Measurements from ENCODE around the gene AMH. TPM values are rescaled to one million over a fixed set of nuclear protein-coding genes. Genes with fewer than 3 reads are reported as not detected.

AMH gene
- total RNA-seq, 1 experiment from 2014 or later: 11.2 TPM

DNA sequence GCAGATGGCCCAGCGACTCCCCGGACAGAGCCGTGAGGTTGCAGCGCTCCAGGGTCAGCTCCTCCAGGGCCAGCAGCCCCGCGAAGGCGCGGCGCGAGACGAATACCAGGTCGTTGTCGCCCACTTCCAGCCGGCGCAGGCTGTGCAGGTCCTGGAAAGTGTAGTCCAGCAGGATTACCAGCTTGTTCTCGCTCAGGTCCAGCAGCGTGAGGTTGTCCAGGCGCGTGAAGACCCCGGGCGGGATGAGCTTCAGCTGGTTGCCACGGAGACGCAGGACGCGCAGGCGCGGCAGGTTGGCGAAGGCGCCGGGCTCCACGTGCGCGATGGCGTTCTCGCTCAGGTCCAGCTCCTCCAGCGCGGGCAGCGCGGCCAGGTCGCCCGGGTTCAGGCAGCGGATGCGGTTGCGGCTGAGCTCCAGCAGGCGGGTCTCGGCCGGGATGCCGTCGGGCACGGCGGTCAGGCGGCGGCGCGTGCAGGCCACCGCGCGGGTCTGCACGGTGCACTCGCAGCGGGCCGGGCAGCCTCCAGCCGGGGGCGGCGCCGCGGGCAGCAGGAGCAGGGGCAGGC is 42.1 kb downstream of the AMH start (continued):
- TF ChIP-seq, protein P1, sequence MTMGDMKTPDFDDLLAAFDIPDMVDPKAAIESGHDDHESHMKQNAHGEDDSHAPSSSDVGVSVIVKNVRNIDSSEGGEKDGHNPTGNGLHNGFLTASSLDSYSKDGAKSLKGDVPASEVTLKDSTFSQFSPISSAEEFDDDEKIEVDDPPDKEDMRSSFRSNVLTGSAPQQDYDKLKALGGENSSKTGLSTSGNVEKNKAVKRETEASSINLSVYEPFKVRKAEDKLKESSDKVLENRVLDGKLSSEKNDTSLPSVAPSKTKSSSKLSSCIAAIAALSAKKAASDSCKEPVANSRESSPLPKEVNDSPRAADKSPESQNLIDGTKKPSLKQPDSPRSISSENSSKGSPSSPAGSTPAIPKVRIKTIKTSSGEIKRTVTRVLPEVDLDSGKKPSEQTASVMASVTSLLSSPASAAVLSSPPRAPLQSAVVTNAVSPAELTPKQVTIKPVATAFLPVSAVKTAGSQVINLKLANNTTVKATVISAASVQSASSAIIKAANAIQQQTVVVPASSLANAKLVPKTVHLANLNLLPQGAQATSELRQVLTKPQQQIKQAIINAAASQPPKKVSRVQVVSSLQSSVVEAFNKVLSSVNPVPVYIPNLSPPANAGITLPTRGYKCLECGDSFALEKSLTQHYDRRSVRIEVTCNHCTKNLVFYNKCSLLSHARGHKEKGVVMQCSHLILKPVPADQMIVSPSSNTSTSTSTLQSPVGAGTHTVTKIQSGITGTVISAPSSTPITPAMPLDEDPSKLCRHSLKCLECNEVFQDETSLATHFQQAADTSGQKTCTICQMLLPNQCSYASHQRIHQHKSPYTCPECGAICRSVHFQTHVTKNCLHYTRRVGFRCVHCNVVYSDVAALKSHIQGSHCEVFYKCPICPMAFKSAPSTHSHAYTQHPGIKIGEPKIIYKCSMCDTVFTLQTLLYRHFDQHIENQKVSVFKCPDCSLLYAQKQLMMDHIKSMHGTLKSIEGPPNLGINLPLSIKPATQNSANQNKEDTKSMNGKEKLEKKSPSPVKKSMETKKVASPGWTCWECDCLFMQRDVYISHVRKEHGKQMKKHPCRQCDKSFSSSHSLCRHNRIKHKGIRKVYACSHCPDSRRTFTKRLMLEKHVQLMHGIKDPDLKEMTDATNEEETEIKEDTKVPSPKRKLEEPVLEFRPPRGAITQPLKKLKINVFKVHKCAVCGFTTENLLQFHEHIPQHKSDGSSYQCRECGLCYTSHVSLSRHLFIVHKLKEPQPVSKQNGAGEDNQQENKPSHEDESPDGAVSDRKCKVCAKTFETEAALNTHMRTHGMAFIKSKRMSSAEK (CRISPR knock-in tag; IDR thresholded peaks at IDR 0.05; ENCODE audit: borderline replicate concordance): no peak
- TF ChIP-seq SOX15 (CRISPR knock-in tag; IDR thresholded peaks at IDR 0.05) (no peak), CREM (CRISPR knock-in tag; IDR thresholded peaks at IDR 0.05) (no peak), SMAD4 (CRISPR knock-in tag; IDR thresholded peaks at IDR 0.05) (no peak), ZNF121 (CRISPR knock-in tag; IDR thresholded peaks at IDR 0.05) (no peak), JAZF1 (CRISPR knock-in tag; IDR thresholded peaks at IDR 0.05) (no peak), ETV6 (CRISPR knock-in tag; IDR thresholded peaks at IDR 0.05) (peak; percentile 85; the same call in 1 of the 2 replicates), NFE2L1 (CRISPR knock-in tag; IDR thresholded peaks at IDR 0.05) (no peak), ZNF416 (CRISPR knock-in tag; IDR thresholded peaks at IDR 0.05) (no peak), TCF7 (CRISPR knock-in tag; IDR thresholded peaks at IDR 0.05; ENCODE audit: low read depth) (no peak), TEAD1 (CRISPR knock-in tag; IDR thresholded peaks at IDR 0.05) (no peak), SMAD3 (CRISPR knock-in tag; IDR thresholded peaks at IDR 0.05; ENCODE audit: borderline replicate concordance) (no peak), RELA (CRISPR knock-in tag; IDR thresholded peaks at IDR 0.05; ENCODE audit: borderline replicate concordance) (0 out of 2 replicates have a peak, but pooled peaks have one; percentile 61), ATF1 (CRISPR knock-in tag; IDR thresholded peaks at IDR 0.05) (no peak), ZNF671 (CRISPR knock-in tag; IDR thresholded peaks at IDR 0.05) (no peak), KAT7 (CRISPR knock-in tag; IDR thresholded peaks at IDR 0.05; ENCODE audit: borderline replicate concordance) (no peak)
- TF ChIP-seq, protein P2, sequence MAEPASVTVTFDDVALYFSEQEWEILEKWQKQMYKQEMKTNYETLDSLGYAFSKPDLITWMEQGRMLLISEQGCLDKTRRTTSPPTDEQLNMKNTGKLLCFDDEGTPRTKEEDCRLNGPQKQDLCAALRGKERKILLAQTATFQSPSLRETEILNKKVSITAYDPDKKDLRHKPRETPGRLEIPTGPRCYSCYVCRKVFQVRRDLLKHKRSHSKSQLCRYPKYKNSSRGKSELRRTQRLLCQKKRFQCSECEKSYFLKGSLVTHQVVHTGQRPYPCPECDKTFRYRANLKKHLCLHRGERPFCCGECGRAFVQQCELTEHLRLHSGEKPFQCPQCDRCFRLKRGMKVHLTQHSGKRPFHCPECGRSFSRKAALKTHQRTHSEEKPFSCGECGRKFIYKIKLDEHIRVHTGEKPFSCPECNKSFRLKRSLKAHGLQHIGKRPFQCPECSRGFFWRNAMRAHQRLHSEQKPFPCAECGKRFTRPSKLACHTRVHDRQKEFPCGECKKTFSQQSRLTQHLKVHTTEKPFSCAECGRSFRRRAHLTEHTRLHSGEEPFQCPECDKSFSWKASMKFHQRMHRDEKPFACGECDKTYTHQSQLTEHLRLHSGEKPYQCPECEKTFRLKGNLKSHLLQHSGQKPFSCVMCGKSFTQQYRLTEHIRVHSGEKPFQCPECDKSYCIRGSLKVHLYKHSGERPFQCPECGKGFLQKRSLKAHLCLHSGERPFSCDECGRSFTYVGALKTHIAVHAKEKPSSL (CRISPR knock-in tag; conservative IDR thresholded peaks at IDR 0.05): no peak
- TF ChIP-seq, protein P3, sequence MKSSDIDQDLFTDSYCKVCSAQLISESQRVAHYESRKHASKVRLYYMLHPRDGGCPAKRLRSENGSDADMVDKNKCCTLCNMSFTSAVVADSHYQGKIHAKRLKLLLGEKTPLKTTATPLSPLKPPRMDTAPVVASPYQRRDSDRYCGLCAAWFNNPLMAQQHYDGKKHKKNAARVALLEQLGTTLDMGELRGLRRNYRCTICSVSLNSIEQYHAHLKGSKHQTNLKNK (CRISPR knock-in tag; IDR thresholded peaks at IDR 0.05): no peak
- TF ChIP-seq, protein P4, sequence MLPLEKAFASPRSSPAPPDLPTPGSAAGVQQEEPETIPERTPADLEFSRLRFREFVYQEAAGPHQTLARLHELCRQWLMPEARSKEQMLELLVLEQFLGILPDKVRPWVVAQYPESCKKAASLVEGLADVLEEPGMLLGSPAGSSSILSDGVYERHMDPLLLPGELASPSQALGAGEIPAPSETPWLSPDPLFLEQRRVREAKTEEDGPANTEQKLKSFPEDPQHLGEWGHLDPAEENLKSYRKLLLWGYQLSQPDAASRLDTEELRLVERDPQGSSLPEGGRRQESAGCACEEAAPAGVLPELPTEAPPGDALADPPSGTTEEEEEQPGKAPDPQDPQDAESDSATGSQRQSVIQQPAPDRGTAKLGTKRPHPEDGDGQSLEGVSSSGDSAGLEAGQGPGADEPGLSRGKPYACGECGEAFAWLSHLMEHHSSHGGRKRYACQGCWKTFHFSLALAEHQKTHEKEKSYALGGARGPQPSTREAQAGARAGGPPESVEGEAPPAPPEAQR (CRISPR knock-in tag; IDR thresholded peaks at IDR 0.05): no peak
- TF ChIP-seq, protein P5, sequence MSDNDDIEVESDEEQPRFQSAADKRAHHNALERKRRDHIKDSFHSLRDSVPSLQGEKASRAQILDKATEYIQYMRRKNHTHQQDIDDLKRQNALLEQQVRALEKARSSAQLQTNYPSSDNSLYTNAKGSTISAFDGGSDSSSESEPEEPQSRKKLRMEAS (CRISPR knock-in tag; IDR thresholded peaks at IDR 0.05): peak; percentile 79; the same call in 1 of the 2 replicates
- TF ChIP-seq, protein P6, sequence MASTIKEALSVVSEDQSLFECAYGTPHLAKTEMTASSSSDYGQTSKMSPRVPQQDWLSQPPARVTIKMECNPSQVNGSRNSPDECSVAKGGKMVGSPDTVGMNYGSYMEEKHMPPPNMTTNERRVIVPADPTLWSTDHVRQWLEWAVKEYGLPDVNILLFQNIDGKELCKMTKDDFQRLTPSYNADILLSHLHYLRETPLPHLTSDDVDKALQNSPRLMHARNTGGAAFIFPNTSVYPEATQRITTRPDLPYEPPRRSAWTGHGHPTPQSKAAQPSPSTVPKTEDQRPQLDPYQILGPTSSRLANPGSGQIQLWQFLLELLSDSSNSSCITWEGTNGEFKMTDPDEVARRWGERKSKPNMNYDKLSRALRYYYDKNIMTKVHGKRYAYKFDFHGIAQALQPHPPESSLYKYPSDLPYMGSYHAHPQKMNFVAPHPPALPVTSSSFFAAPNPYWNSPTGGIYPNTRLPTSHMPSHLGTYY (CRISPR knock-in tag; IDR thresholded peaks at IDR 0.05): no peak
- TF ChIP-seq, protein P7, sequence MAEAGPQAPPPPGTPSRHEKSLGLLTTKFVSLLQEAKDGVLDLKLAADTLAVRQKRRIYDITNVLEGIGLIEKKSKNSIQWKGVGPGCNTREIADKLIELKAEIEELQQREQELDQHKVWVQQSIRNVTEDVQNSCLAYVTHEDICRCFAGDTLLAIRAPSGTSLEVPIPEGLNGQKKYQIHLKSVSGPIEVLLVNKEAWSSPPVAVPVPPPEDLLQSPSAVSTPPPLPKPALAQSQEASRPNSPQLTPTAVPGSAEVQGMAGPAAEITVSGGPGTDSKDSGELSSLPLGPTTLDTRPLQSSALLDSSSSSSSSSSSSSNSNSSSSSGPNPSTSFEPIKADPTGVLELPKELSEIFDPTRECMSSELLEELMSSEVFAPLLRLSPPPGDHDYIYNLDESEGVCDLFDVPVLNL (CRISPR knock-in tag; IDR thresholded peaks at IDR 0.05; ENCODE audit: borderline replicate concordance, low read depth): no peak
- TF ChIP-seq, protein P8, sequence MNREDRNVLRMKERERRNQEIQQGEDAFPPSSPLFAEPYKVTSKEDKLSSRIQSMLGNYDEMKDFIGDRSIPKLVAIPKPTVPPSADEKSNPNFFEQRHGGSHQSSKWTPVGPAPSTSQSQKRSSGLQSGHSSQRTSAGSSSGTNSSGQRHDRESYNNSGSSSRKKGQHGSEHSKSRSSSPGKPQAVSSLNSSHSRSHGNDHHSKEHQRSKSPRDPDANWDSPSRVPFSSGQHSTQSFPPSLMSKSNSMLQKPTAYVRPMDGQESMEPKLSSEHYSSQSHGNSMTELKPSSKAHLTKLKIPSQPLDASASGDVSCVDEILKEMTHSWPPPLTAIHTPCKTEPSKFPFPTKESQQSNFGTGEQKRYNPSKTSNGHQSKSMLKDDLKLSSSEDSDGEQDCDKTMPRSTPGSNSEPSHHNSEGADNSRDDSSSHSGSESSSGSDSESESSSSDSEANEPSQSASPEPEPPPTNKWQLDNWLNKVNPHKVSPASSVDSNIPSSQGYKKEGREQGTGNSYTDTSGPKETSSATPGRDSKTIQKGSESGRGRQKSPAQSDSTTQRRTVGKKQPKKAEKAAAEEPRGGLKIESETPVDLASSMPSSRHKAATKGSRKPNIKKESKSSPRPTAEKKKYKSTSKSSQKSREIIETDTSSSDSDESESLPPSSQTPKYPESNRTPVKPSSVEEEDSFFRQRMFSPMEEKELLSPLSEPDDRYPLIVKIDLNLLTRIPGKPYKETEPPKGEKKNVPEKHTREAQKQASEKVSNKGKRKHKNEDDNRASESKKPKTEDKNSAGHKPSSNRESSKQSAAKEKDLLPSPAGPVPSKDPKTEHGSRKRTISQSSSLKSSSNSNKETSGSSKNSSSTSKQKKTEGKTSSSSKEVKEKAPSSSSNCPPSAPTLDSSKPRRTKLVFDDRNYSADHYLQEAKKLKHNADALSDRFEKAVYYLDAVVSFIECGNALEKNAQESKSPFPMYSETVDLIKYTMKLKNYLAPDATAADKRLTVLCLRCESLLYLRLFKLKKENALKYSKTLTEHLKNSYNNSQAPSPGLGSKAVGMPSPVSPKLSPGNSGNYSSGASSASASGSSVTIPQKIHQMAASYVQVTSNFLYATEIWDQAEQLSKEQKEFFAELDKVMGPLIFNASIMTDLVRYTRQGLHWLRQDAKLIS (CRISPR knock-in tag; IDR thresholded peaks at IDR 0.05; ENCODE audit: borderline replicate concordance): no peak
- TF ChIP-seq, protein P9, sequence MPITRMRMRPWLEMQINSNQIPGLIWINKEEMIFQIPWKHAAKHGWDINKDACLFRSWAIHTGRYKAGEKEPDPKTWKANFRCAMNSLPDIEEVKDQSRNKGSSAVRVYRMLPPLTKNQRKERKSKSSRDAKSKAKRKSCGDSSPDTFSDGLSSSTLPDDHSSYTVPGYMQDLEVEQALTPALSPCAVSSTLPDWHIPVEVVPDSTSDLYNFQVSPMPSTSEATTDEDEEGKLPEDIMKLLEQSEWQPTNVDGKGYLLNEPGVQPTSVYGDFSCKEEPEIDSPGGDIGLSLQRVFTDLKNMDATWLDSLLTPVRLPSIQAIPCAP (CRISPR knock-in tag; IDR thresholded peaks at IDR 0.05): no peak

Measured in WTC11 (cell line).